ENCODE data around the gene FN3K.

Gene FN3K

DNA sequence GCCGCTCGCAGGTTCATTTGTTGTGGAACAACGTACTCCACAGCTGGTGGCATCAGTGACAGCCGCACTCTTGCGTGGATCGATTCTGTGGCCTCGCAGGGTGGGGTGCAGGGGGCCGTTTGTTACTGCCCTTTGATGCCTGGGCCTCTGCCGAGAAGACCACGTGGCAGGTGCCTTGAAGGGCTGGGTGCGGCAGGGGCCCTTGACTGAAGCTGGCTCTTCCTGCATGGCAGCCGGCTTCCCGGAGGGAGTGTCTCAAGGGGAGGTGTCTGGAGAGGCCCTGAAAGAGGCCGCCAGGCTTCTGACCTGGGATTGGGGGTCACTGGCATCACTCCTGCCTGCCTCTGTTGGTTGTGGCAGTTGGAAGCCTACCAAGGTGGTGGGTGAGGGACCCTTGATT lies 60.2 kb downstream of the FN3K start:
- Histone ChIP-seq H3K9ac (ENCODE audit: low read depth, low read length, poor library complexity, severe bottlenecking) (no peak overlapping the region), H3K9me2 (replicated peaks; ENCODE audit: low read depth, low read length) (no peaks in the 10 kb centered on the region), H3K4me3 (ENCODE audit: low read length, poor library complexity, severe bottlenecking) (no peak overlapping the region), H3K4me2 (ENCODE audit: low read depth, low read length, poor library complexity, severe bottlenecking) (no peak overlapping the region), H3K36me3 (ENCODE audit: insufficient read depth, low read length) (peaks cover 55% of the 10 kb centered on the region; the same call in 1 of the 2 replicates), H3K27me3 (ENCODE audit: insufficient read depth, low read length, poor library complexity, severe bottlenecking) (no peaks in the 10 kb centered on the region), H2AFZ (ENCODE audit: low read length) (no peak overlapping the region), H4K20me1 (ENCODE audit: insufficient read depth, low read length, poor library complexity, severe bottlenecking) (peaks cover 11% of the 10 kb centered on the region), H3K4me1 (ENCODE audit: insufficient read depth, low read length, poor library complexity, severe bottlenecking) (no peaks in the 10 kb centered on the region), H3K79me2 (ENCODE audit: insufficient read depth, low read length) (peaks cover 35% of the 10 kb centered on the region; the same call in 1 of the 2 replicates), H3F3A (ENCODE audit: low read depth) (no peaks in the 10 kb centered on the region), H3K9me3 (ENCODE audit: insufficient read depth, low read depth, low read length) (no peaks in the 10 kb centered on the region)
- TF ChIP-seq, protein P1, sequence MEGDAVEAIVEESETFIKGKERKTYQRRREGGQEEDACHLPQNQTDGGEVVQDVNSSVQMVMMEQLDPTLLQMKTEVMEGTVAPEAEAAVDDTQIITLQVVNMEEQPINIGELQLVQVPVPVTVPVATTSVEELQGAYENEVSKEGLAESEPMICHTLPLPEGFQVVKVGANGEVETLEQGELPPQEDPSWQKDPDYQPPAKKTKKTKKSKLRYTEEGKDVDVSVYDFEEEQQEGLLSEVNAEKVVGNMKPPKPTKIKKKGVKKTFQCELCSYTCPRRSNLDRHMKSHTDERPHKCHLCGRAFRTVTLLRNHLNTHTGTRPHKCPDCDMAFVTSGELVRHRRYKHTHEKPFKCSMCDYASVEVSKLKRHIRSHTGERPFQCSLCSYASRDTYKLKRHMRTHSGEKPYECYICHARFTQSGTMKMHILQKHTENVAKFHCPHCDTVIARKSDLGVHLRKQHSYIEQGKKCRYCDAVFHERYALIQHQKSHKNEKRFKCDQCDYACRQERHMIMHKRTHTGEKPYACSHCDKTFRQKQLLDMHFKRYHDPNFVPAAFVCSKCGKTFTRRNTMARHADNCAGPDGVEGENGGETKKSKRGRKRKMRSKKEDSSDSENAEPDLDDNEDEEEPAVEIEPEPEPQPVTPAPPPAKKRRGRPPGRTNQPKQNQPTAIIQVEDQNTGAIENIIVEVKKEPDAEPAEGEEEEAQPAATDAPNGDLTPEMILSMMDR (conservative IDR thresholded peaks at IDR 0.05; ENCODE audit: low read length): no peak
- TF ChIP-seq EZH2phosphoT487 (IDR thresholded peaks at IDR 0.05; ENCODE audit: borderline replicate concordance): no peak

GRCh38 chr17:82797061-82797460 lies 61.6 kb downstream of the FN3K start:
- H3K4me2 ChIP-seq (ENCODE audit: low read depth, low read length, poor library complexity, severe bottlenecking): no peak overlapping the region
- H3K4me3 ChIP-seq (ENCODE audit: low read length, poor library complexity, severe bottlenecking): no peak overlapping the region
- no peaks in the 10 kb centered on the region for H3K9me3 ChIP-seq (ENCODE audit: insufficient read depth, low read depth, low read length)
- H3K4me1 ChIP-seq (ENCODE audit: insufficient read depth, low read length, poor library complexity, severe bottlenecking): no peaks in the 10 kb centered on the region
- TF ChIP-seq EZH2phosphoT487 (IDR thresholded peaks at IDR 0.05; ENCODE audit: borderline replicate concordance): no peak
- TF ChIP-seq, protein P1 (conservative IDR thresholded peaks at IDR 0.05; ENCODE audit: low read length): no peak
- no peaks in the 10 kb centered on the region for H3K27me3 ChIP-seq (ENCODE audit: insufficient read depth, low read length, poor library complexity, severe bottlenecking)
- H3K9ac ChIP-seq (ENCODE audit: low read depth, low read length, poor library complexity, severe bottlenecking): no peak overlapping the region
- no peaks in the 10 kb centered on the region for H3F3A ChIP-seq (ENCODE audit: low read depth)
- H3K36me3 ChIP-seq (ENCODE audit: insufficient read depth, low read length): peaks cover 59% of the 10 kb centered on the region; the same call in 1 of the 2 replicates
- peaks cover 38% of the 10 kb centered on the region; the same call in 1 of the 2 replicates for H3K79me2 ChIP-seq (ENCODE audit: insufficient read depth, low read length)
- H2AFZ ChIP-seq (ENCODE audit: low read length): no peak overlapping the region
- peaks cover 11% of the 10 kb centered on the region for H4K20me1 ChIP-seq (ENCODE audit: insufficient read depth, low read length, poor library complexity, severe bottlenecking)
- no peaks in the 10 kb centered on the region for H3K9me2 ChIP-seq (replicated peaks; ENCODE audit: low read depth, low read length)

DNA sequence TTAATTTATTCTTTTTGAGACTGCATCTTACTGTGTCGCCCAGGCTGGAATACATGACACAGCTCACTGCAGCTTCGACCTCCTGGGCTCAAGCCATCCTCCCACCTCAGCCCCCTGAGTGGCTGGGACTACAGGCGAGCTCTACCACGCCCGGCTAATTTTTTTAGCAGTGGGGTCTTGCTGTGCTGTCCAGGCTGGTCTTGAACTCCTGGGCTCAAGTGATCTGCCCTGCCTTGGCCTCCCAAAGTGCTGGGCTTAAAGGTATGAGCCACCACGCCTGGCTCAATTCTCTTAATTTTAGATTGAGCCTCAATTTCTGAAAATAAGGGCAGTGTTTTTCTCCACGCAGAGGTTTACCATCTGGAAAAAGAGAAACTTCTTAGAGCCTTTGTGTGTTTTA lies 63.3 kb downstream of the FN3K start:
- no peak for TF ChIP-seq EZH2phosphoT487 (IDR thresholded peaks at IDR 0.05; ENCODE audit: borderline replicate concordance)

DNA sequence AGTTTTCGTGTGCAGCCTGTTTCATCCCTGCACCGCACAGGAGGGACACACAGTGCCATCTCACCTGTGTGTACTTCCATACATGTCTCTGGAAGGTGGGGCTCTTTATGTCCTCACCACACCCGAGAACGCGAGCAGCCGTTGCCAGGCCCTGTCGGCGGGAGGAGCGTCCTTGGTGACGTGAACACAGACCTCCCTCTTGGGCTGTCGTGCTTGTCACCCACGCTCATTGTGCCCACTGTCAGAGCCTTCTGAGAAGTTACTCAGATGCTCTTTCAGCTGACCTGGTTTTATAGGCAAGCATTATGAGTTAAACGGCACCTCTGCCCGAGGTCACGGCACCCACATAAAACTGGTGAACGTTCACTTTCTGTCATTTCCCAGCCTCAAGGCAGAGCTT lies 64.2 kb downstream of the FN3K start:
- Histone ChIP-seq H3F3A (ENCODE audit: low read depth) (no peaks in the 10 kb centered on the region), H3K9me2 (replicated peaks; ENCODE audit: low read depth, low read length) (no peaks in the 10 kb centered on the region), H4K20me1 (ENCODE audit: insufficient read depth, low read length, poor library complexity, severe bottlenecking) (peaks cover 8% of the 10 kb centered on the region), H3K9me3 (ENCODE audit: insufficient read depth, low read depth, low read length) (no peaks in the 10 kb centered on the region), H2AFZ (ENCODE audit: low read length) (no peak overlapping the region), H3K9ac (ENCODE audit: low read depth, low read length, poor library complexity, severe bottlenecking) (no peak overlapping the region), H3K36me3 (ENCODE audit: insufficient read depth, low read length) (peaks cover 57% of the 10 kb centered on the region; the same call in 1 of the 2 replicates), H3K27me3 (ENCODE audit: insufficient read depth, low read length, poor library complexity, severe bottlenecking) (no peaks in the 10 kb centered on the region), H3K79me2 (ENCODE audit: insufficient read depth, low read length) (peaks cover 43% of the 10 kb centered on the region; the same call in 1 of the 2 replicates), H3K4me1 (ENCODE audit: insufficient read depth, low read length, poor library complexity, severe bottlenecking) (no peaks in the 10 kb centered on the region), H3K4me3 (ENCODE audit: low read length, poor library complexity, severe bottlenecking) (no peak overlapping the region), H3K4me2 (ENCODE audit: low read depth, low read length, poor library complexity, severe bottlenecking) (no peak overlapping the region)
- TF ChIP-seq, protein P1 (conservative IDR thresholded peaks at IDR 0.05; ENCODE audit: low read length): no peak
- no peak for TF ChIP-seq EZH2phosphoT487 (IDR thresholded peaks at IDR 0.05; ENCODE audit: borderline replicate concordance)

More for the DNA sequence above, 63.3 kb downstream of the FN3K start:
- Histone ChIP-seq H3K4me3 (ENCODE audit: low read length, poor library complexity, severe bottlenecking) (no peak overlapping the region), H3K9me2 (replicated peaks; ENCODE audit: low read depth, low read length) (no peaks in the 10 kb centered on the region), H3K9me3 (ENCODE audit: insufficient read depth, low read depth, low read length) (no peaks in the 10 kb centered on the region), H3K4me2 (ENCODE audit: low read depth, low read length, poor library complexity, severe bottlenecking) (no peak overlapping the region), H3K9ac (ENCODE audit: low read depth, low read length, poor library complexity, severe bottlenecking) (no peak overlapping the region), H3K27me3 (ENCODE audit: insufficient read depth, low read length, poor library complexity, severe bottlenecking) (no peaks in the 10 kb centered on the region), H3K36me3 (ENCODE audit: insufficient read depth, low read length) (peaks cover 59% of the 10 kb centered on the region; the same call in 1 of the 2 replicates), H3K4me1 (ENCODE audit: insufficient read depth, low read length, poor library complexity, severe bottlenecking) (no peaks in the 10 kb centered on the region), H4K20me1 (ENCODE audit: insufficient read depth, low read length, poor library complexity, severe bottlenecking) (peaks cover 8% of the 10 kb centered on the region), H3F3A (ENCODE audit: low read depth) (no peaks in the 10 kb centered on the region), H2AFZ (ENCODE audit: low read length) (no peak overlapping the region), H3K79me2 (ENCODE audit: insufficient read depth, low read length) (peaks cover 45% of the 10 kb centered on the region; the same call in 1 of the 2 replicates)

Data from Loucy (cell line).